Activated T-cell treated with anti-CD3 and anti-CD28 coated beads, Interleukin-2, amount 50 U/mL, for 72 hours (primary cell): Measurements from ENCODE around the gene RBM39. TPM values are rescaled to one million over a fixed set of nuclear protein-coding genes. Genes with fewer than 3 reads are reported as not detected.
A peak's percentile ranks its signal among the peaks of the same experiment; 100 is the strongest.

Source experiments
- ATAC-seq, 2 donors: fragments of 150-1000 bp; cut with Tn5 transposase; replicated peaks in 1 of 2; 2 replicates each; pipeline ENCODE4 v1.10.0; 2021; ENCODE audit warnings: moderate library complexity in 2 of 2, mild to moderate bottlenecking in 1 of 2
- DNase-seq, 2 donors: peaks; one replicate each; pipeline ENCODE4 v3.0.0; 2021 to 2022; ENCODE audit warnings: mixed read lengths in 1 of 2
- H3K27ac Mint-ChIP-seq: one replicate; pipeline ENCODE4 v1.8.0; 2022; ENCODE audit warnings: mild to moderate bottlenecking, moderate library complexity, mixed read lengths
- H3K27me3 Mint-ChIP-seq: one replicate; pipeline ENCODE4 v1.8.0; 2022; ENCODE audit warnings: low read depth, mixed read lengths
- H3K36me3 Mint-ChIP-seq, 2 donors: one replicate each; pipeline ENCODE4 v1.8.0; 2022; ENCODE audit warnings: mixed read lengths in 2 of 2, mild to moderate bottlenecking in 1 of 2; ENCODE audit not compliant: insufficient read depth in 2 of 2
- H3K4me1 Mint-ChIP-seq: one replicate; pipeline ENCODE4 v1.8.0; 2022; ENCODE audit warnings: low read depth, mixed read lengths
- H3K4me3 Mint-ChIP-seq, 2 donors: one replicate each; pipeline ENCODE4 v1.8.0; 2022; ENCODE audit warnings: mild to moderate bottlenecking in 2 of 2, mixed read lengths in 2 of 2, moderate library complexity in 2 of 2
- H3K9me3 Mint-ChIP-seq, 2 donors: one replicate each; pipeline ENCODE4 v1.8.0; 2022; ENCODE audit warnings: mixed read lengths in 2 of 2
- total RNA-seq, 2 donors: library from RNA; stranded (reverse); gene quantifications; one replicate each; pipeline ENCODE4 v1.2.3, GENCODE V29; 2022

RBM39 gene
- total RNA-seq, 2 donors from 2014 or later = 431 to 525 TPM

- peaks cover 26 to 46% of the 10 kb centered on the region in 2 donors for H3K36me3 Mint-ChIP-seq
- ATAC-seq = no peak
- H3K27me3 Mint-ChIP-seq = no peaks in the 10 kb centered on the region
- H3K9me3 Mint-ChIP-seq = no peaks in the 10 kb centered on the region
- H3K27ac Mint-ChIP-seq = peak overlapping the region; percentile 100
- DNase-seq = no peak
- H3K4me3 Mint-ChIP-seq = peak overlapping the region; percentile 99 to 100
- peaks cover 48% of the 10 kb centered on the region for H3K4me1 Mint-ChIP-seq
Measured at GRCh38 chr20:35742741-35743523, 872 bp upstream of the RBM39 start.

GRCh38 chr20:35739294-35740163 is 2.5 kb downstream of the RBM39 start:
- Mint-ChIP-seq H3K4me1 (peaks cover 78% of the 10 kb centered on the region), H3K27ac (peak overlapping the region; percentile 100), H3K9me3 (no peaks in the 10 kb centered on the region), H3K27me3 (no peaks in the 10 kb centered on the region), H3K4me3 (peak overlapping the region; percentile 99 to 100), H3K36me3 (peaks cover 26 to 67% of the 10 kb centered on the region in 2 donors)
- ATAC-seq (no peak), DNase-seq (no peak)

GRCh38 chr20:35738410-35739179 is 3.5 kb downstream of the RBM39 start:
- Mint-ChIP-seq H3K27me3 (no peaks in the 10 kb centered on the region), H3K4me1 (peaks cover 78% of the 10 kb centered on the region), H3K4me3 (peak overlapping the region; percentile 63 to 95), H3K9me3 (no peaks in the 10 kb centered on the region), H3K27ac (peak overlapping the region; percentile 99), H3K36me3 (peaks cover 26 to 76% of the 10 kb centered on the region in 2 donors)
- no peak for ATAC-seq
- DNase-seq = no peak

- ATAC-seq = no peak
- no peaks in the 10 kb centered on the region for H3K9me3 Mint-ChIP-seq
- peaks cover 23 to 79% of the 10 kb centered on the region in 2 donors for H3K36me3 Mint-ChIP-seq
- DNase-seq = no peak
- peaks cover 78% of the 10 kb centered on the region for H3K4me1 Mint-ChIP-seq
- peak overlapping the region; percentile 63 to 95 for H3K4me3 Mint-ChIP-seq
- peak overlapping the region; percentile 99 for H3K27ac Mint-ChIP-seq
- H3K27me3 Mint-ChIP-seq = no peaks in the 10 kb centered on the region
Measured at GRCh38 chr20:35737865-35738333, 4.2 kb downstream of the RBM39 start.

- Mint-ChIP-seq H3K27ac (peak overlapping the region; percentile 94), H3K27me3 (no peaks in the 10 kb centered on the region), H3K36me3 (peaks cover 17 to 82% of the 10 kb centered on the region in 2 donors), H3K9me3 (no peaks in the 10 kb centered on the region), H3K4me1 (peaks cover 91% of the 10 kb centered on the region), H3K4me3 (peak overlapping the region; percentile 63 to 87)
- DNase-seq (no peak), ATAC-seq (no peak)
Measured at GRCh38 chr20:35735826-35736470, 6.1 kb downstream of the RBM39 start.

- ATAC-seq (no peak), DNase-seq (no peak)
- Mint-ChIP-seq H3K36me3 (peaks cover 12 to 84% of the 10 kb centered on the region in 2 donors), H3K9me3 (no peaks in the 10 kb centered on the region), H3K4me1 (peaks cover 93% of the 10 kb centered on the region), H3K27ac (peak overlapping the region; percentile 94), H3K27me3 (no peaks in the 10 kb centered on the region), H3K4me3 (peak overlapping the region; percentile 63 to 87)
Measured at GRCh38 chr20:35734777-35735649, 7.0 kb downstream of the RBM39 start.

- Mint-ChIP-seq H3K27me3 (no peaks in the 10 kb centered on the region), H3K9me3 (no peaks in the 10 kb centered on the region), H3K4me3 (peak overlapping the region; percentile 51 to 60), H3K36me3 (peaks cover 12 to 84% of the 10 kb centered on the region in 2 donors), H3K27ac (peak overlapping the region; percentile 80), H3K4me1 (peaks cover 93% of the 10 kb centered on the region)
- ATAC-seq = peak in 1 of 2 donors; percentile 2
- DNase-seq = no peak
Measured at GRCh38 chr20:35734374-35734773, 7.7 kb downstream of the RBM39 start.

GRCh38 chr20:35732644-35732982 is 9.4 kb downstream of the RBM39 start:
- Mint-ChIP-seq H3K4me1 (peaks cover 79% of the 10 kb centered on the region), H3K4me3 (peak overlapping the region in 1 of 2 donors; percentile 60), H3K27ac (peak overlapping the region; percentile 80), H3K9me3 (no peaks in the 10 kb centered on the region), H3K27me3 (no peaks in the 10 kb centered on the region), H3K36me3 (peaks cover 5 to 75% of the 10 kb centered on the region in 2 donors)
- ATAC-seq (no peak), DNase-seq (no peak)

- ATAC-seq = no peak
- Mint-ChIP-seq H3K27ac (peak overlapping the region; percentile 54), H3K36me3 (peaks cover 5 to 74% of the 10 kb centered on the region in 2 donors), H3K4me3 (peak overlapping the region in 1 of 2 donors; percentile 51), H3K9me3 (no peaks in the 10 kb centered on the region), H3K4me1 (peaks cover 74% of the 10 kb centered on the region), H3K27me3 (no peaks in the 10 kb centered on the region)
- no peak for DNase-seq
Measured at GRCh38 chr20:35731862-35732643, 10.0 kb downstream of the RBM39 start.

- Mint-ChIP-seq H3K4me1 (peaks cover 68% of the 10 kb centered on the region), H3K36me3 (peaks cover 9 to 79% of the 10 kb centered on the region in 2 donors), H3K9me3 (no peaks in the 10 kb centered on the region), H3K27ac (peak overlapping the region; percentile 54), H3K27me3 (no peaks in the 10 kb centered on the region), H3K4me3 (no peak overlapping the region)
- DNase-seq = no peak
- ATAC-seq = no peak
Measured at GRCh38 chr20:35731469-35731788, 10.6 kb downstream of the RBM39 start.
